GM18858 (cell line): ENCODE results near the gene KRTCAP2.
A peak's percentile ranks its signal among the peaks of the same experiment; 100 is the strongest.
"Not testable (repeated sequence)": the region's sequence is repeated elsewhere in the genome, so short reads cannot be mapped to it uniquely, and the experiment has no call there.

Source experiments
- ATAC-seq: cut with Tn5 transposase; IDR thresholded peaks from one replicate; pipeline ENCODE4 v1.9.1; 2021; ENCODE audit not compliant: unreplicated experiment

Gene KRTCAP2

DNA sequence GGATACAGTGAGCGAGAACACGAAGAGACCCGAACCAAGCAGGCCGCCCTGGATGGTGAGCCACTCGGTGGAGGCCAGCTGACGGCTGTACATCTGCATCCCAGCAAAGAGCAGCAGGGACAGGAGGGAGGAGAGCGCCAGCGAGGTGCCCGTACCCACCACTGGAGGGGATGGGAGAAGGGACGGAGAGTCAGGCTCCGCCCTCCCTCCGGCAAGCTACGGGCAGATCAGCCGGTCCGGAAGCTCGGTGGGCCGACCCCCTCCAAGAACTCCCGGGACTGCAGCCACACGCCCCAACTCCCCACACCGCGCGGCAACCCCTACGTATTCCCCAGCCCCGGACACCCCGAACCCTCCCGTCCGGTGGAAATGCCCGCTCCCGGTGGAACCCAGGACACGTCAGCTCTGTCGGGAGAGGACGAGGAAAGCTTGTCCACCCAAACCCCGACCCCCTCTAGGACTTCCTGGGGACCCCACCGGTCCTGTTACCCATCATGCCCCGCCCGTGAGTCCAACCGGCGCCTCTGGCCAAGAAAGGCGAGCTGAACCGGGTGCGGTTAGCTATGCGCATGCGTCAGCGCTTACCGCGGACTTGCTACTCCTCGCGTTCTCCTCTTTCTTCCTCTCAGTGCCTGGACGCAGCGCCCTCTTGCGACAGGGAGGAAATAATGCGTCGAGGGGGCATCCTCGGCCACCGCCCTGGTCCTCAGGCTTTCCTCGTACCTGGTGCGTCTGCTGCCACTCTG, at the start of gene KRTCAP2:
TSS of gene KRTCAP2 (minus strand) at position 573 of the 746 bp plus-strand sequence. CDS start at position 493, 80 bp downstream.
- ATAC-seq, result peak; percentile 55

GRCh38 chr1:155220211-155220965, 47.3 kb upstream of the KRTCAP2 start:
- ATAC-seq, result not testable (repeated sequence)

DNA sequence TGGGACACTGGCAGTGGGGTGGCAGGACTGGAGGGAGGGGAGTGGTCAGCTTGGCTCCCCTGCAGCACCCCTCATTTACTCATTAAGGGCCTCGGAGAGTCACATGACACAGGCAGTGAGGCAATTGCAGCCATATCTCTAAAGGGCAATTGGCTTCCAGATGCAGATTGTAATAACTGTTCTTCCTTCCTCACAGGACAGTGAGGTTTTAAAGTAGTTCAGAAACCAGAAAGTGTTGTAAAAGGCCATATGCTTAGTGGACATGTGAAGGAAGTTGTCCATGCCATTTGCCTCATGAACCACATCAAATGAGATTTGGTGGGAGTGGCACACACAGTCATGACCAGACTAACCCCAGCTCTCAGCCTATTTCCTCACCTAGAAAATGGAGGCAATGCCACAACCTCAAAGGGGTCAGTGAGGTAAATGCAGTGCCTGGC, 46.5 kb upstream of the KRTCAP2 start:
- no peak for ATAC-seq

DNA sequence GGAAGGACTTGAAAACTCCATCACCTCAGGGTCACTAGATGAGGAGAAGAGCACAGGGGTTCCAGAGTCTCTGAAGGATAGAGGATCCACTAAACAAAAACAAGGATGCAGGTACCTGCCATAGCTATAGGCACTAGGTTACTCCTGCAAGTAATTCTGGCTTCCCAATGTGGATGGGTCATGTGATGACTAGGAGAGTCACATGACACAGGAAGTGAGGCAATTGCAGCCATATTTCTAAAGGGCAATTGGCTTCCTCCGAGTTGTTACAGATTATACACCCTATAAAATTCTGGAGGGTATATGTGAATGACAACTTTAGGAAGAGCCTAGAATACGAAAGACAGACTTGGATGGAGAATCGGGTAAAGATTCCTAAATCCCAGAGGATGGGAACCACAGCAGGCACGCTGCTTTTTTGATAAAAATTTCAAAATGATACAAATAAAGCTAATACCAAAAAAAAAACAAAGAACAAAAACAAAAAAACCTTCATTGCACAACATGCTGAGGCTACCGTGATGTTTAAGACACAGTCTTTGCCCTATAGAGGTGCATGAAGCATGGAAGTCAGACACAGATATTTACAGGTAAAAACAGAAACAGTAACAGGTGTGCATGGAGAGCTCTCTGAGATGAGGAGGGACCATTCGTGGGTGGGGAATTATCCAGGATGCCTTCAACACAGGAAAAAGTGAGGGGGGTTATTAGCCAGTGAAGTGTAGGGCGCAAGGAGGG, 45.9 kb upstream of the KRTCAP2 start:
- ATAC-seq, result no peak

DNA sequence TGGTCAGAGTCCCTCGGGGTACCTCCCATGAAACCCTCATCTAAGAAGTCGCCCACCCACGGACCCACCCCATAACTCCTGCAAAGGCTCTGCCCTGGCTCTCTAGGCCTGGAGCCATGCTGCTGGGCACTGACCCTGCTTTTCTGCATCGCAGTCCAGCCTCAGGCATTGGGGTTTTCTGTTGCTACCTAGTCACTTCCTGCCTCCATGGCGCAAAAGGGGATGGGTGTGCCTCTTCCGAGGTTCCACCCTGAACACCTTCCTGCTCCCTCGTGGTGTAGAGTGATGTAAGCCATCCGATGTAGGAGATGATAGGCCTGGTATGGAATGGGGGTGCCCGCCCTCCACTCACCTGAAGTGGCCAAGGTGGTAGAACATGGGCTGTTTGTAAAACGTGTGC, 41.6 kb upstream of the KRTCAP2 start:
- not testable (repeated sequence) for ATAC-seq

DNA sequence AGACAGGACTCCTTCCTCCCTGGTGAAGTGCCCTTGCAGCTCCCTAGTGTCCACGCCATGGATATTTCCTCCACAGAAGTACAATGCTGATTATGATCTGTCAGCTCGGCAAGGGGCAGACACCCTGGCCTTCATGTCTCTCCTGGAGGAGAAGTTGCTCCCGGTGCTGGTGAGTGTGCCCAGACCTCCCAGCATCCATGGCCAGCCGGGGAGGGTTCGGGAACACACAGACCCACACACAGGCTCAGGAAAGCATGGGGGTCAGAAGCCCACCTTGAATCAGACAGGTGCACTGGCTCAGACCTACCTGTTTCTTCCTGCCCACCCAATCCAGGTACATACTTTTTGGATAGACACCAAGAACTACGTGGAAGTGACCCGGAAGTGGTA, 38.9 kb upstream of the KRTCAP2 start:
- not testable (repeated sequence) for ATAC-seq

DNA sequence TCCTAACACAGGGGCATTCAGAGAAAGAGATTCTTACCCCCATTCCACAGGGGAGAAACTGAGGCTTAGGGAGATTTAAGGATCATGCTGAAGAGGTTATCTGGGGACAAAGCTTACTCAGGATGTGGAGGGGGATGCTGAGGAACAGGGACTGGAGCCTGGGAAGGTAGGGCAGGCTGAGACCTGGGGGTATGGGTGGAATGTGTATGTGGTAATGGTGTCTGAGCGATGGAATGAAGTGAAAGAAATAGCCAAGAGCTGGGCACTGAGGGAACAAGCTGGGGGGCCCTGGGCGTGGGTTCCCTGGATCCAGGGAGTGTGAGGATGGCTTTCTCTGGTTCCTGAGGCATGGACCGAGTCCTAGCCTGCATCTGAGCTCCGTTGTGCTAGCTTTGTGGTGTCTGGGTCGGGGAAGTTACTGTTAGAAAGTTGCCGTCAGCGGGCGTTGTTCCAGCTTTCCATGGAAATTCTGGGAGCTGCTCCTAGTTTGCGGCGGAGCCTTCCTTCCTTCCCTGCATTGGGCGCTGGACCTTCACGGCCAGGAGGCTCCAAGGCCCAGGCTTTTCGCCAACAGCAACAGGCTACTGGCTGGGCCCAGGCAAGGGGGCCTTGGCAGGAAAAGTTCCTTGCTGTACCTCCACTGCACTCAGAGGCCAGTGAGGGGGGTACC, 38.4 kb upstream of the KRTCAP2 start:
- not testable (repeated sequence) for ATAC-seq

GRCh38 chr1:155210314-155211104, 37.4 kb upstream of the KRTCAP2 start:
- no peak for ATAC-seq

DNA sequence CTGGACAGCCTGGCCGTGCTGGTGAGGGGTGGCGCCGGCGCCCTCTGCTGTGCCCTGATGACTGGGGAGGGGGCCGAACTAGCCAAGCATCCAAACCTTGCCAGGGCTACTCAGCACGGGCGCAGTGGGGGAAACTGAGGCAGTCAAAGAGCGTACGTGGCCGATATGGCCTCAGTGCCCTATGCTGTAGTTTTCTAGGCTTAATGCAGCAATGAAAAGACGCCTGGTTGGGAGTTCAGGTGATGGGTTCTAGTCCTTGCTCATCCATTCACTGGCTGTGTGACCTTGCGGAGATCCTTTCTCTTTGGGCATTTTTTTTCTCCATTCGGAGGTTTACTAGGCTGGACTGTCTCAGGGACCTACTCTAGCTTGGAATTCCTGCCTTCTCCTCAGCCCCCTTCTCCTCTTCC, 36.2 kb upstream of the KRTCAP2 start:
- no peak for ATAC-seq

- ATAC-seq, result no peak
Observed at GRCh38 chr1:155208541-155209311, 35.6 kb upstream of the KRTCAP2 start, which contains the start of gene MTX1. MTX1 (plus strand) TSS chr1:155208695; CDS start chr1:155208805, 110 bp downstream.

DNA sequence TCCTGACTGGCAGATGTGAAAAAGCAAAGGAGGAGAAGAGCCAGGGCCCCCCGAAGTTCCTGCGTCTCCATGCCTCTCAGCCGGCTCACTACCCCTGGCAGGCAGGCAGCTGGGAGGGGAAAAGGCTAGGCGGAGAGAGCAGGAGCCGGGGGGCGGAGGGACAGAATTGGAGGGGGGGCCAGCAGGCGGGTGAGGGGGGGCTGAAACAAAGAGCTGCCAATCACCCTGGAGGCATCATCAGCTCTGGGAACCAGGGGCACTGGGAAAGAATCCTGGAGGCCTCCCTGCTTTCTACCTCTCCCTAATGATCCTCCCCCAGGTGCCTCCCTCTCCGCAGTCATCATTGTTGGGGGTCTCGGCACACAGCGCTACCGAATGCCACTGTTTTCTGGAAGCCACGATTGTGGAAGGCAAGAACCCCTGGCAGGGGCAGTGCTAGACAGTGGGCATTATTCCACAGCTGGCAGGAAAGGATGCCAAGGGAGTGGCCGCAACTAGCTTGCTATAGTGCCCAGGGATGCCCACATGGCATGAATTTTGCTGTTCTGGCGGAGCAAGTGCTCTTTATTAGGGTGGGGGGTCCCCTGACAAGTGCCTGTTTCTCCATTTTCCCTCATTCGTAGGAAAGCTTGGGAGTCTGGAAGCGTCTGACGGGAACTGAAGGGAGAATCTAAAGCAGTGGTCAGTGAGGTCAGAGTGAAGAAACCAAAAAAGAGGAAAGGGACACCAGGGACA, 34.9 kb upstream of the KRTCAP2 start, which contains the start of gene THBS3:
TSS of gene THBS3 (minus strand) at position 92 of the 735 bp plus-strand sequence. CDS start at position 71, 21 bp downstream.
- no peak for ATAC-seq

DNA sequence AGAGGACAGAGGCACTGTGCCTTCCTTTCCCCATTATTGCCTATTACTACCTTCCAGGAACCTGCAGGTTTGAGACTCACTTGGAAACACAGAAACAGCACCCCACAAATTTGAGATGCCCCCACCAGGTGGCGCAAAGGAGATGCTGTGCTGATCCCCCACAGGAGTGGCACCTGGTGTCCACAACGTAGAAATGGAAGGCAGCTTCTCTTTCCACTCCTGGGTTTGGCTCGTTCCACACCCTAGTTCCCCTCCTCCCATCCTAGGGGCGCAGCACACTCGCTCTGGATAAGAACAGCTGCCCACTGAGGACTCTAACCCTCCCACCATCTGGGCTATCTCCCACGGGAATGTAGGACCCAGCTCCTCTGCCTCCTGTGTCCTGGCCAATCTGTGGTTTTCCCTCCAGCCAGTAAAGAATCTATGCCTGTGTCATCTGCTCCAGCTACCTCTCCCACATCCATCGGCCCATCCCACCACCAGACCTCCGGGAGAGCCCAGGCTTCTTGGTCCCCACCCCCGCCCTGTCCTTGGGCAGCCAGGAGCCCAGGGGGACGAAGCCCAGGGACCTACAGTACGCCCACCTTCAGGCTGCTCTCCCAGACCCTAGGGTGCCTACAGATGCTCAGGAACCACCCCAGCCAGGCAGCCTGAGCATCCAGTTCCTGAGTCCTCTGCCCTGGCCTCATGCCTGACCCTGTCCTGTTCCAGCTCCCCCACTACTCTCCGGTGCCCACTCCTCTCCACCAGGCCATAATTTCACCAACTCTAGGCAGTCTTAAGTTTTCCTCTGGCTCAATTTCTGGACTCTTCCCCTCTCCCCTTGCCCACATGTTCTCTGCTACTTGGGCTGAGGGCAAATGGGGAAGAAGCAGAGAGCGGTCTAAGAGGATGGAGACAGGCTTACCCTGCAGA, 34.0 kb upstream of the KRTCAP2 start:
- no peak for ATAC-seq

GRCh38 chr1:155205969-155206593, 33.0 kb upstream of the KRTCAP2 start:
- ATAC-seq, result no peak

DNA sequence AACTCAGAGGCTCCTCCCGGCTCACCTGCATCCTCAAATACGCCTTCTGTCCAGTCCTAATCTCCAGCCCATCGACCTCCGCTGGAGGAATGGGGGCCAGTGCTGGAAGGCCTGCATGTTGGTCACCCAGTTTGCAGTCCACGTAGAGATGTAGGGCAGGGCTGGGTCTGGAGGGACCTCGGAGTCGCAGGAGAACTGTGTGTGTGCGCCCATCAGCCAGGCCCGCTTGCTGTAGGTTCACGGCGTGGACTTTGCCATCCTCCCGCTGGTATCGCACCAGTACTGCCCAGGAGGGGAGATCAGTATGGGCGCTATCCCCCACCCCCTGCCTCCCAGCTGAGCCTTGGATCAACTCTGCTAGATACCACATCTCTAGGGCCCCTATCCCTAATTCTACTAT, 31.9 kb upstream of the KRTCAP2 start:
- ATAC-seq, result no peak

- no peak for ATAC-seq
Observed at GRCh38 chr1:155202731-155203515, 29.8 kb upstream of the KRTCAP2 start.

GRCh38 chr1:155202198-155202597, 29.1 kb upstream of the KRTCAP2 start:
- ATAC-seq, result no peak
